SK-N-MC (cell line): ENCODE results near the gene RTN4R.
"Not testable (repeated sequence)": the region's sequence is repeated elsewhere in the genome, so short reads cannot be mapped to it uniquely, and the experiment has no call there.

Experiments
- DNase-seq: peaks from one replicate; pipeline ENCODE4 v3.0.0-alpha.2; 2011; ENCODE audit warnings: low read depth, low spot score
- H3K27ac ChIP-seq: fragments of 200-600 bp; sonication (generic); 2 replicates; pipeline ENCODE4 v1.5.1; 2016; ENCODE audit warnings: mixed run types
- H3K36me3 ChIP-seq: fragments of 200-600 bp; sonication (generic); 2 replicates; pipeline ENCODE4 v1.6.1; 2017; ENCODE audit warnings: antibody characterized with exemption, low read length, mixed read lengths; ENCODE audit not compliant: insufficient read depth
- H3K4me3 ChIP-seq: fragments of 200-600 bp; sonication (generic); 2 replicates; pipeline ENCODE4 v1.5.1; 2016
- H3K9ac ChIP-seq: fragments of 200-600 bp; sonication (generic); 2 replicates; pipeline ENCODE4 v1.8.0; 2017; ENCODE audit warnings: mixed run types, mixed read lengths; ENCODE audit not compliant: insufficient read length
- H3K9me3 ChIP-seq: fragments of 200-600 bp; sonication (generic); 2 replicates; pipeline ENCODE4 v1.6.1; 2017; ENCODE audit warnings: low read depth, mild to moderate bottlenecking, antibody characterized with exemption, low read length, moderate library complexity, mixed read lengths
- EZH2 ChIP-seq: fragments of 200-600 bp; sonication (generic); IDR thresholded peaks from one replicate; pipeline ENCODE4 v1.6.1; 2017; ENCODE audit warnings: antibody characterized with exemption
- FOXP2 ChIP-seq: optimal IDR thresholded peaks from 2 replicates; pipeline ENCODE3; 2011; ENCODE audit warnings: mild to moderate bottlenecking, moderate library complexity; ENCODE audit not compliant: insufficient read depth; ENCODE audit errors: extremely low read length, control extremely low read depth
- POLR2AphosphoS5 ChIP-seq: IDR thresholded peaks from 2 replicates; pipeline ENCODE4 v1.6.1; 2012; ENCODE audit warnings: mild to moderate bottlenecking, low read depth, low read length, borderline replicate concordance

The RTN4R gene

DNA sequence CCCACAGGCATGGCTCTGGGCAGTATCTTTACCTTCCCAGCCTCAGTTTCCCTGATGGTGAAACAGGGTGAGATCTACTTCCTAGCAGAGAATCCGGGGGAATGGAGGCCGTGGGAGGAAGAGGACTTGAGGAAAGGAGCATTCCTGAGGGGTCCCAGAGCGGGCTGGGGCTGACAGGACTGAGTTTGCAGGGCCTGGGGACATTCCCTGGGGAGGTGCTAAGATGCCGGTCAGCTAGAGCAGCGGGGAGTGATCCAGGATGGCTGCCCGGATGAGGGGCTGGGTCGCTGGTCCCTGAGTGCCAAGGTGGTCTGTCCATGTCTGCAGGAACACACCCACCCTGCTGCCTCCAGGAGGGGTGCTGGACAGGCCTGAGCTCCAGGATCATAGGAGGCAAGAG, 8.3 kb upstream of the RTN4R start:
- TF ChIP-seq FOXP2, result no peak
- no peak for TF ChIP-seq EZH2
- TF ChIP-seq POLR2AphosphoS5, result no peak

DNA sequence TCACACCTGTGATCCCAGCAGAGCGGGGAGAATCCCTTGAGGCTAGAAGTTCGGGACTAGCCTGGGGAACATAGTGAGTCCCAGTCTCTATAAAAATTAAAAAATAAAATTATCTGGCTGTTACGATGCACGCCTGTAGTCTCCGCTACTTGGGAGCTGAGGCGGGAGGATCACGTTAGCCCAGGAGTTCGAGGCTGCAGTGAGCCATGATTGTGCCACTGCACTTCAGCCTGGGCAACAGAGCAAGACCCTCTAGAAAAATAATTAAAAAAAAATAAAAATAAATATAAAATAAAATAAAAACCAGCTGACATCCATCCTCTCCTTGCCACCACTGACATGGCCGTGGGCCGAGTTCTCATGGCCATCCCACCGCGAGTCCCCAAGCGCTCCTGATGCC, 7.7 kb upstream of the RTN4R start:
- Histone ChIP-seq H3K9me3 (no peaks in the 10 kb centered on the region), H3K36me3 (no peaks in the 10 kb centered on the region)

More for the DNA sequence above, 8.3 kb upstream of the RTN4R start:
- H3K9me3 ChIP-seq, result no peaks in the 10 kb centered on the region
- H3K9ac ChIP-seq, result no peak overlapping the region
- H3K27ac ChIP-seq, result no peak overlapping the region
- no peak for DNase-seq
- H3K4me3 ChIP-seq, result no peak overlapping the region
- no peaks in the 10 kb centered on the region for H3K36me3 ChIP-seq

DNA sequence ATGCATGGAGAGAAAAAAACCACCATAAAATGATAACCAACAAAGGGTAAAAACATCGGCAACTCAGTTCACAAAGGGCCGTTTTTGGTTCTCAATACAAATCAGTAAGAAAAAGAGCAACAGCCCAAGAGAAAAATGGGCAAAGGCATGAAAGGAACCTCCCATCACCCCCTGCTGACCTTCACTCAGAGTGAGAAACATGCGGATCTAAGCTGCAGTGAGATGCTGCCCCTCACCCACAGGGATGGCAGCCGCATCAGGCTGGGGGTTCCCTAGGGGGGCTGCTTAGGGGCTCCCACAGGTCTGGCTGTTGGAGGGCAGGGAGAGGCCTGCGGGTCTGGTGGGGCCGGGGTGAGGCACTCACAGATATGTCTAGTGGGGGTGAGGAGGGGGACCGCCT, 7.2 kb upstream of the RTN4R start:
- not testable (repeated sequence) for H3K9me3 ChIP-seq, H3K36me3 ChIP-seq, H3K9ac ChIP-seq, H3K4me3 ChIP-seq, H3K27ac ChIP-seq, DNase-seq

More for the DNA sequence above, 7.7 kb upstream of the RTN4R start:
- H3K4me3 ChIP-seq, result no peak overlapping the region
- H3K27ac ChIP-seq, result no peak overlapping the region
- no peak for TF ChIP-seq EZH2
- no peak for TF ChIP-seq FOXP2
- no peak for TF ChIP-seq POLR2AphosphoS5
- H3K9ac ChIP-seq, result no peak overlapping the region
- DNase-seq, result no peak

DNA sequence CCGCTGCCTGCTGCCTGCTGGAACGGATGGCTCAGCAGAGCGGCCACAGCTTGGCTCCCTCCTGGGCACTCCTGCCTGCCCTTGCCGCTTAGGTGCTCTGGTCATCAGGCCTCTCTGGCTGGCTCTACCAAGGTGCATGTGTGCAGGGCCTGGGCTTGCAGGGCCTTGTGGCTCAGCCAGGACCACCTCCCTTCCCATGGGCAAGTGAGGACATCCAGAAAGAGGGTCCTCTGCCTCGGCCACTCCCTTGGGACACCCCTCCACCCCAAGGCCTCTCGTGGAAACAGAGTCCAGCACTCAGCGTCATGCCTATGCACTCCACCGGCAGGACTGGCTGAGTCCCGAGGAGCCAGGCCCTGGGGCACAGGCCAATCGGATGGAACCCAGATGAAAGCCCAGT, 6.3 kb upstream of the RTN4R start:
- H3K9me3 ChIP-seq, DNase-seq, H3K36me3 ChIP-seq, H3K9ac ChIP-seq, H3K27ac ChIP-seq, H3K4me3 ChIP-seq: not testable (repeated sequence)

DNA sequence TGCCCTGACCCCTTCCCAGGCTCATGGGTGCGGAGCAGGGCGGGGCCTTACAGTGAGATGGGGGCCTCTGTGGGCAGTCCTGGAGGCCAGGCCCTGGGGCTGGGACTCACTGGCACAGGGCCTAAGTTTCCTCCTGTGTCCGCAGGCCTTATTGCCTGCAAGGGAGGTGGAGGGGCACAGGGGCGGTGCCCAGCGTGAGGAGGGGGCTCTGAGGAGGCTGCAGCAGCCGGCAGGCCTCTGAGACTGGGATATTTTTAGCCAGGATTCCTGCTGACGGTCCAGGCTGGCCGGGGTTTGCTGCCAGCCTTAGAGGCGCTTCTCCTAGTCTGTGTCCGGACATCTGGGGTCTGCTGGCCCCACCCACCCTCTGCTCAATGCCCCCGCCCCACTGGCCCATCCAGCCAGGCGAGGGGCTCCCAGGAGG, 5.7 kb upstream of the RTN4R start:
- Histone ChIP-seq H3K36me3 (no peaks in the 10 kb centered on the region), H3K4me3 (no peak overlapping the region), H3K27ac (no peak overlapping the region), H3K9me3 (no peaks in the 10 kb centered on the region), H3K9ac (no peak overlapping the region)
- no peak for DNase-seq
- no peak for TF ChIP-seq EZH2
- TF ChIP-seq POLR2AphosphoS5, result no peak
- no peak for TF ChIP-seq FOXP2

DNA sequence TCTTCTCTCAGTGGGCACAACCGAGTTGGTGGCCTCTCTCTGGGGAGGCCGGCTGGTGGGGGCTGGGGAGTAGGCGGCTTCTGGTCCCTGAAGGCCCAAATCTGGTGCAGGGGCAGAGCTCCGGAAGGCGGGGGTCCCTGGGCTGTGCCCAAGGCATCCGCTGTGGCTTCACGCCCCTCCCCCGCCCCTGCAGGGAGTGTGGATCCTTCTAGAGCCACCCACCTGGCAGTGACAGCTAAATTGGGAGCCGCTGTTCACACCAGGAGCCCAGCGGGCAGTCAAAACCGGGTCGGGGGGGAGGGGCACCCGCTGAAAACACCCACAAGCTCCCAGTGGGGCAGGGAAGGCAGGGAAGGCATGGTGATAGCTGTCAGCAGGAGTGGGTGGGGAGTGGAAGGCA, 4.6 kb upstream of the RTN4R start:
- Histone ChIP-seq H3K36me3 (no peaks in the 10 kb centered on the region), H3K9me3 (no peaks in the 10 kb centered on the region), H3K9ac (no peak overlapping the region), H3K4me3 (no peak overlapping the region), H3K27ac (no peak overlapping the region)
- DNase-seq, result no peak
- TF ChIP-seq POLR2AphosphoS5 (no peak), FOXP2 (no peak), EZH2 (no peak)

DNA sequence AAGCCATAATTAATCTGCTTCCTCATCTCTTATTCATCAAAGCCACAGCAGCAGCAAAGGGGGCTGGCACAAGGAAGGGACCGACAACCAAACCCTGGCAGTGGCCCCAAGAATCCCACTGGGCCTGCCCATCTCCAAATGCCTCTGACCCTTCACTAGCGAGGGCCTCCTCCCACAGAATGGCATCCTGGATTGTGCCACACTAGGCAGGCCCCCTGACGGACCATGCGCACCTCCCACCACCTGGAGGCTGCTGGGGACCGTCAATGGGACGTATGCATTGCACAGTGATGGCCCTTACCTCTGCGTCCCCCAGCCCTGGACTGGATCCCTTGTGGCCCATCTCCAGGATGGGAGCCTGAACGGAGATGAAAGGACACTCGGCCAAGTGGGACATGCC, 4.1 kb upstream of the RTN4R start:
- Histone ChIP-seq H3K9me3 (no peaks in the 10 kb centered on the region), H3K36me3 (no peaks in the 10 kb centered on the region), H3K27ac (no peak overlapping the region), H3K9ac (no peak overlapping the region), H3K4me3 (no peak overlapping the region)
- no peak for DNase-seq
- TF ChIP-seq EZH2 (no peak), FOXP2 (no peak), POLR2AphosphoS5 (no peak)

DNA sequence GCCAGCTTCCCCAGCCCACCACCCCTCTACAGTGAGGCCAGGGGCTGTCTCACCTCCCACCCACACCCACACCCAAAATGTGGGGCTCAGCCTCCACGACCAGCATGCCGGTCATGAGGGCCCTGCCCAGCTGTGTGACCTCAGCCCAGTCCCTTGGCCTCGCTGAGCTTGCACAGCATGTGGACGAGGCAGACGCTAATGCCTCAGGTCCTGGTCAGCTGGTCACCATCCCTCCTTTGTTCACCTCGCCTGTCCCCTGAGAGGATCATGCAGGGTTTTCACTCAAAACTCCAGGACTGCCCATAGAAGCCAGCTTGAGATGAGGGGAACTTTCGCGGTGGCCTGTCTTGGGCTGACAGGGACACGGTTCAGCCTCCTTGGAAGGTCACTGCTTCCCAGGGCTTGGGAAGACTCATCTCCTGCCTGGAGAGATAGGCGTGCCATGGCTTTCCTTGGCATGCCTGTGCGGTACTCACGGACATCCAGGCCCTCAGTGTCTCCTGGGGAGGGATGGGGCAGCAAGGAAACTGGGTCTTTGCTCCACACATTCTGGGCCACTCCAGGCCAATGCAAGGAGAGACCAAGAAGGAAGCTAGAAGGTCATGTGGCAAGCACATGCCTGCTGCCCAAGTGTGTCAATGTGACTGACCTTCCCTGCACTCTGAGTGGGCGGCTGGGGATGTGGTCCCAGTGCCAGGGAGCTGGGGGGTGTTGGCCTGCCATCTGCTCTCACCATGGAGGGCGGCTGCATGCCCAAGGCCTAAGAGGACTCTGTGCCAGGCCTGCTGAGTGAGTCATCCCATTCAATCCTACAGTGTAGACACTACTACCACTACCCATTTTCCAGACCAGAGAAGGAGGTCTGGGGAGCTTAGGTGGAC, 3.2 kb upstream of the RTN4R start:
- DNase-seq, result no peak
- H3K9ac ChIP-seq, result no peak overlapping the region
- TF ChIP-seq FOXP2, result no peak

DNA sequence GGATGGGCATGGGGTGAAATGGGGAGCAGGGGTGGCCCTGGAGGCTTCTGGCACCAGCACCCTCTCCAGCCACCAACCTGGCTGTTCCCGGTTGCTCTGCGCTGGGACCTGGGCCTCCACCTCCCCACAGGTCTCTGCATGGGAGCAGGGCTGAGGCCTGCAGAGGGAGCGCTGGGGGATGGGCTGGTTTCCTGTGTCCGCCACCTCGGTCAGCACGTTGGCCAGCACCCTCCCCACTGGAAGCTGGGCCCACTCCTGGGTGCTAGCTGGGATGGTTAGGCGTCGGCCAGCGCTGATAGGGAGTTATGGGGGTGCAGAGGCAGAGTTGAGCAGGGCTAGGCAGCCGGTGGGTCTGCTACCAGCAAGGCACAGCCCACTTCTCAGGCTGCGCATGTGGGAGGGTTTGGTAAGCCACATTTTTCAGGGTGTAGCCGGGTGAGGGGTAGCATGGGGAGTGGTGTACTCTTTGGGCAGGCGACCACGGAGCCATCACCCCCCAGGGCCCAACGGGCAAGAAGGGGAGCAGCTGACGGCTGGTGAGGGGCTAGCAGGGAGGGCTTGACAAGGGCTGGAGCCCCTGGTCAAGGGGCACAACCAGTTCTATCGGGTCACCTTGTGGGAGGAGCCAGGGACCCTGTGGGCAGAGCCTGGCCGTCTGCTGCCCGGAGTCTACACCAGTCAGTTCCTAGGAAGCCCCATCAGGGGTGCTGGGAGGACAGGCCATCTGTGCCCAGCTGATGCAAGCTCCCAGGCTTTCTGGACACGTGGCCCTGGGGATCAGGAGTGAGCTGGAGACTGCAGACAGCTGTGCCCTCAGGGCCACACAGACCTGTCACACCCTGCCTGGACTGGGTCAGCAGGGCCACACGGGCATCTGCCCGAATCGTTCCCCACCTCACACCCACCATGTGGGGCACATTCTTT, 2.3 kb upstream of the RTN4R start:
- H3K9ac ChIP-seq, H3K27ac ChIP-seq, H3K36me3 ChIP-seq, H3K9me3 ChIP-seq, DNase-seq, H3K4me3 ChIP-seq: not testable (repeated sequence)

More for the DNA sequence above, 3.2 kb upstream of the RTN4R start:
- H3K9me3 ChIP-seq, result no peaks in the 10 kb centered on the region
- no peaks in the 10 kb centered on the region for H3K36me3 ChIP-seq
- no peak overlapping the region for H3K4me3 ChIP-seq
- no peak overlapping the region for H3K27ac ChIP-seq

DNA sequence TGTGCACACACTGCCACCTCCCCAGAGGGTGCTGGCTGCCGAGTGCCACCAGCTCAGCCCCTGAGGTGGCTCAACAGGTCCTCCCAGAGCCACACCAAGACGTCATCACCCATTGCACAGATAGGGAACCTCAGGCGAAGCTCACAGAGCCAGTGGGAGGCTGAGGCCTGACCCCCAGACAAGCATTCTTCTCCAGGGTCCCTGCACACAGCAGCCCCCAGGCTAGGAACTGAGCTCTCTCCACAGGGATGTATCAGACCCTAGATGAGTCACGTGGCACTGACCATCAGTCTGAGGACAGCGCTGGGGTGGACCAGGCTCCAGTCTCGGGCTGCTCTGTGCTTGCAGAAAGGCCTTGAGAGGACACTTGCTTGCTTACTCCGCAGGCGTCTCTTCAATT, 1.6 kb upstream of the RTN4R start:
- DNase-seq, H3K4me3 ChIP-seq, H3K27ac ChIP-seq, H3K9me3 ChIP-seq, H3K9ac ChIP-seq, H3K36me3 ChIP-seq: not testable (repeated sequence)

DNA sequence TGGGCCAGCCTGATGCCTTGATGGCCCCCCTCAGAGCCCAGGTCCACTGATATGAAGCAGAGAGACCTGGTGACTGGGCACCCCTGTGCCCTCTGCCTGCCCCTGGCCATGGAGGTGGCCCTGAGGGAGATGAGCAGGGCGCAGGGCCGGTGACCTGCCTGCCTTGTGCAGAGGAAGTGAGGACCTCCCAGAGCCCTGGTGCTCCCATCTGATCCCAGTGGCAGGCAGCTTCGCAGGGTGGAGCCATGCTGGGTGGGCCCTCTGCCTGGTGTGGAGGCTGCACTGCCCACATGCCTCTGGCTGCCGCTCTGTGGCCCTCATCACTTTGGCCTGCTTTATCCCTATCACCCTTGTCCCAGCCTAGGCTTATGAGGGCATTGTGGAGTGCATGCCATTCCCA, 1.1 kb upstream of the RTN4R start:
- H3K4me3 ChIP-seq, DNase-seq, H3K9ac ChIP-seq, H3K36me3 ChIP-seq, H3K9me3 ChIP-seq, H3K27ac ChIP-seq: not testable (repeated sequence)
